ENCODE results near the gene TOLLIP.

Gene TOLLIP

GRCh38 chr11:1281326-1281973, 28.0 kb downstream of the TOLLIP start:
- no peak overlapping the region for H3K9ac ChIP-seq (ENCODE audit: low read depth, low read length)
- peaks cover 37% of the 10 kb centered on the region for H3K36me3 ChIP-seq (ENCODE audit: control insufficient read depth, insufficient read depth, low read length)
- H3K9me3 ChIP-seq (ENCODE audit: control insufficient read depth, insufficient read depth, low read length), result no peaks in the 10 kb centered on the region
- no peaks in the 10 kb centered on the region for H3K4me1 ChIP-seq (ENCODE audit: control insufficient read depth, insufficient read depth, low read length)
- H3K27me3 ChIP-seq (ENCODE audit: control insufficient read depth, insufficient read depth, low read length), result no peaks in the 10 kb centered on the region
- no peak overlapping the region for H3K4me3 ChIP-seq (ENCODE audit: low read depth, low read length)

- Histone ChIP-seq H3K4me1 (ENCODE audit: control insufficient read depth, insufficient read depth, low read length) (no peaks in the 10 kb centered on the region), H3K9ac (ENCODE audit: low read depth, low read length) (no peak overlapping the region), H3K36me3 (ENCODE audit: control insufficient read depth, insufficient read depth, low read length) (peaks cover 39% of the 10 kb centered on the region), H3K4me3 (ENCODE audit: low read depth, low read length) (no peak overlapping the region), H3K9me3 (ENCODE audit: control insufficient read depth, insufficient read depth, low read length) (no peaks in the 10 kb centered on the region), H3K27me3 (ENCODE audit: control insufficient read depth, insufficient read depth, low read length) (no peaks in the 10 kb centered on the region)
Measured at GRCh38 chr11:1280116-1281035, 29.1 kb downstream of the TOLLIP start.

DNA sequence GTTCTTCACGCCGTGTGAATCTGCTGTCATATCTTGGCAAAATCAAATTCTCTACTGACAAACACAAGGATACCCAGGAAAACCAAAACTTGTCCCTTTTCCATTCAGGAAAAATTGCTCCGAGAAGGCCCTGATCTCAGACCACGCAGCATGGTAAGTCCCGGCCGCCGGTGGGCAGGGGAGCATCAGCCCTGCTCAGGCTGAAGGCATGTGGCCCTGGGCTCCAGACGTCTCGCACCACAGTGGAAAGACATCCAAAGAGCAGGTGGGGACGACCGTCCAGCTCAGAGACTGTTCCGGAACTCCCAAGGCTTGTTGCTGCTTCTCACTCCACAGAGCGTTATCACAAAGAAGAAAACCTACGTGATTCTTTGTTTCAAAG, 29.8 kb downstream of the TOLLIP start:
- Histone ChIP-seq H3K4me1 (ENCODE audit: control insufficient read depth, insufficient read depth, low read length) (no peaks in the 10 kb centered on the region), H3K27me3 (ENCODE audit: control insufficient read depth, insufficient read depth, low read length) (no peaks in the 10 kb centered on the region), H3K36me3 (ENCODE audit: control insufficient read depth, insufficient read depth, low read length) (peaks cover 35% of the 10 kb centered on the region), H3K4me3 (ENCODE audit: low read depth, low read length) (no peak overlapping the region), H3K9me3 (ENCODE audit: control insufficient read depth, insufficient read depth, low read length) (no peaks in the 10 kb centered on the region), H3K9ac (ENCODE audit: low read depth, low read length) (no peak overlapping the region)

- Histone ChIP-seq H3K27me3 (ENCODE audit: control insufficient read depth, insufficient read depth, low read length) (no peaks in the 10 kb centered on the region), H3K36me3 (ENCODE audit: control insufficient read depth, insufficient read depth, low read length) (peaks cover 33% of the 10 kb centered on the region), H3K4me3 (ENCODE audit: low read depth, low read length) (no peak overlapping the region), H3K9ac (ENCODE audit: low read depth, low read length) (no peak overlapping the region), H3K4me1 (ENCODE audit: control insufficient read depth, insufficient read depth, low read length) (no peaks in the 10 kb centered on the region), H3K9me3 (ENCODE audit: control insufficient read depth, insufficient read depth, low read length) (no peaks in the 10 kb centered on the region)
Measured at GRCh38 chr11:1278766-1279673, 30.4 kb downstream of the TOLLIP start.

DNA sequence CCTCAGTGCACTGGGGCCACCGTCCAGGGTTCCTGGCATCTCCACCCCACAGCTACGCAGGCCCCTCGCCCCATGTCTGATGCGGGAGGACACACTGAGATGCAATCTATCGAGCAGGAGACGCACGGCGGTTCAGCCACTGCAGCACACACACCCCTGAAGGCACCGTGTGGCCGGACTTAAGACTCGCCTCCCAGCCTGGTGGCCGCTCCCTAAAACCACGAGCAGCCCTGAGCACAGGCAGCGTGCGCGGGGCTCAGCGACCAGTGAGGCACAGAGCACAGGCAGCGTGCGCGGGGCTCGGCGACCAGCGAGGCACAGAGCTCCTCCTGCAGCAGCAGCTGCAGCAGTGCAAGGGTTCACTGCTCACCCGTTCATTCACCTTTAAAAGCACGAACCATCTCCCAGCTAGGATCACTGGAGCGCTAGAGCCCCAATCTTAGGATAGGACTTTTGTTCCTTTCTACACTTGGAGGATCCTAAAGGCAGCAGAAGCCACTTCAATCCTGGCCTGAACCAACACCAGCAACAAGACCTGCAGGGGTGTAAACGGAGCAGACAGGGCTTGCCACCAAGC, 31.4 kb downstream of the TOLLIP start:
- no peaks in the 10 kb centered on the region for H3K9me3 ChIP-seq (ENCODE audit: control insufficient read depth, insufficient read depth, low read length)
- H3K27me3 ChIP-seq (ENCODE audit: control insufficient read depth, insufficient read depth, low read length), result no peaks in the 10 kb centered on the region
- no peak overlapping the region for H3K4me3 ChIP-seq (ENCODE audit: low read depth, low read length)
- H3K36me3 ChIP-seq (ENCODE audit: control insufficient read depth, insufficient read depth, low read length), result peaks cover 33% of the 10 kb centered on the region
- H3K4me1 ChIP-seq (ENCODE audit: control insufficient read depth, insufficient read depth, low read length), result no peaks in the 10 kb centered on the region
- no peak overlapping the region for H3K9ac ChIP-seq (ENCODE audit: low read depth, low read length)

DNA sequence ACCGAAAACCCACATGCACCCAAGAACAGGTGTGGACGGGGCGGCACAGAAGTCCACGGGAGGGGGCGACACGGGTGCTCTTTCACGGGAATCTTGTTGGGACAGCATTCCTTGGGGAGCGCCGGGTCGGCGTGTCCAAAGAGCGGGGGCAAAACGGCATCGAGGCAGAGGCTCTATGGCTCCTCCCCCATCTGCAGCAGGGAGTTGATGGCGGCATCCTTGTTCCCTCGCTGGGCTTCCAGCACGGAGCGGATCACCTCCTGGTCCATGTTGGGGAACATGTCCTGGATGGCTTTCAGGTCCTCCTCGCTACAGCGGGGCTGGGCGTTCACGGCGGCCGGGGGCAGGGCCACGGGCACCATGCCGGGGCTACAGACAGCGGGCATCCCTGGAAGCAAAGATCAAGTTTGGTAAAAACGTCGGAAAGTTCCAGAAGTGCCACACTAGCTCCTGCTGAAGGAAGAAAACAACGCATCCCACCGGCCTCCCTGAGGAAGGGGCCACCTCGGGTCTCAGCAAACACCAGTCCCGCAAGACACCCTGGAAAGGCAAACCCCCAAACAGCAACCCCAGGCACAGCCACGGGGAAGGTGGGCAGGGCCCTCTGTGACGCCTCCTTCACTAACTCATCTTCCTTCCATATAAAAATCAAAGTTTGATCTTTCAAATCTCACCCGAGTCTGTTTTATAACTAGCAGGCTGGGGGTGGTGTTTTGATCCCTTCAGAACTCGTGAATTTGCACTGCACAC, 32.4 kb downstream of the TOLLIP start:
- H3K36me3 ChIP-seq (ENCODE audit: control insufficient read depth, insufficient read depth, low read length), result peaks cover 33% of the 10 kb centered on the region
- no peak overlapping the region for H3K9ac ChIP-seq (ENCODE audit: low read depth, low read length)
- no peak overlapping the region for H3K4me3 ChIP-seq (ENCODE audit: low read depth, low read length)
- H3K4me1 ChIP-seq (ENCODE audit: control insufficient read depth, insufficient read depth, low read length), result no peaks in the 10 kb centered on the region
- H3K9me3 ChIP-seq (ENCODE audit: control insufficient read depth, insufficient read depth, low read length), result no peaks in the 10 kb centered on the region
- H3K27me3 ChIP-seq (ENCODE audit: control insufficient read depth, insufficient read depth, low read length), result no peaks in the 10 kb centered on the region

- Histone ChIP-seq H3K36me3 (ENCODE audit: control insufficient read depth, insufficient read depth, low read length) (peaks cover 30% of the 10 kb centered on the region), H3K9me3 (ENCODE audit: control insufficient read depth, insufficient read depth, low read length) (no peaks in the 10 kb centered on the region), H3K4me1 (ENCODE audit: control insufficient read depth, insufficient read depth, low read length) (no peaks in the 10 kb centered on the region), H3K27me3 (ENCODE audit: control insufficient read depth, insufficient read depth, low read length) (no peaks in the 10 kb centered on the region), H3K9ac (ENCODE audit: low read depth, low read length) (no peak overlapping the region), H3K4me3 (ENCODE audit: low read depth, low read length) (no peak overlapping the region)
Measured at GRCh38 chr11:1276041-1276790, 33.2 kb downstream of the TOLLIP start.

DNA sequence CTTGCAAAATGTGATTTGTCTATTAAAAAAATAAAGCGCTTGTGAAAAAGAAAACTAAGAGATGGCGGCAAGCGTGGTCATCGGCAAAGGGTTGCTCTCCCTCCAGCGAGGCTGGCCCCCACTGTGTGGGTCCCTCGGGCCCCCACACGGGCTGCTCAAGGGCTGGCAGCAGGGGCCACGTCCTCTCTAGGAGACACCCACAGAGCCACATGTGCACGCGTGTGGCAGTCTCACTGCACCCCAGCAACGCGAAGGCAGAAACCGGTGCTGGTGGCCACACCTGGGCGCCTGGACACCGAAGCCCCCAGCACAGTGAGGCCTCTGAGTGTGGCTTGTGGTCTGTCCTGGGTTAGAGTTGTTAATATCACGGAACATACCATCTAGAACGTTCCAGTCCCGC, 34.4 kb downstream of the TOLLIP start:
- H3K36me3 ChIP-seq (ENCODE audit: control insufficient read depth, insufficient read depth, low read length), result peaks cover 21% of the 10 kb centered on the region
- no peak overlapping the region for H3K4me3 ChIP-seq (ENCODE audit: low read depth, low read length)
- H3K9ac ChIP-seq (ENCODE audit: low read depth, low read length), result no peak overlapping the region
- H3K9me3 ChIP-seq (ENCODE audit: control insufficient read depth, insufficient read depth, low read length), result no peaks in the 10 kb centered on the region
- H3K27me3 ChIP-seq (ENCODE audit: control insufficient read depth, insufficient read depth, low read length), result no peaks in the 10 kb centered on the region
- H3K4me1 ChIP-seq (ENCODE audit: control insufficient read depth, insufficient read depth, low read length), result no peaks in the 10 kb centered on the region

DNA sequence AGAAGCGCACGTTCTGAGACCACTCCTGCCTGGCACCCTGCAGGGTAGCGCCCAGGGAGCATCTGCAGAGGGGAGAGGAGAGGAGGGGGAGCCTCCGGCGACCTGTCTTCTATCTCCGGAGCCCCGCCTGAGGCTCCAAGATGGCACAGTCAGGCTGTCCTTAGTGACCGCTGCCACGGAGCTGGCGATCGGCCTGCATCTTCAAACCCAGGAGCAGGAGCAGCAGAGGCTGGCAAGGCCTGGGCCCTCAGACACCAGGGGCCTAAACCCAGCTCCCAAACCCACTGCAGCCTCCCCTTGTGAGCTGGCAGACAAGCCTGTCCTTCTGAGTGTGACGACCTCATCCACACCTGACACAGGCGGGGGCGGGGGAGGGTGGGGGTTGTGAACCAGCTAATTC, 34.9 kb downstream of the TOLLIP start:
- Histone ChIP-seq H3K9me3 (ENCODE audit: control insufficient read depth, insufficient read depth, low read length) (no peaks in the 10 kb centered on the region), H3K4me3 (ENCODE audit: low read depth, low read length) (no peak overlapping the region), H3K4me1 (ENCODE audit: control insufficient read depth, insufficient read depth, low read length) (no peaks in the 10 kb centered on the region), H3K27me3 (ENCODE audit: control insufficient read depth, insufficient read depth, low read length) (no peaks in the 10 kb centered on the region), H3K9ac (ENCODE audit: low read depth, low read length) (no peak overlapping the region), H3K36me3 (ENCODE audit: control insufficient read depth, insufficient read depth, low read length) (peaks cover 20% of the 10 kb centered on the region)

GRCh38 chr11:1272531-1272930, 36.9 kb downstream of the TOLLIP start:
- no peaks in the 10 kb centered on the region for H3K4me1 ChIP-seq (ENCODE audit: control insufficient read depth, insufficient read depth, low read length)
- H3K36me3 ChIP-seq (ENCODE audit: control insufficient read depth, insufficient read depth, low read length), result peaks cover 13% of the 10 kb centered on the region
- no peaks in the 10 kb centered on the region for H3K9me3 ChIP-seq (ENCODE audit: control insufficient read depth, insufficient read depth, low read length)
- H3K9ac ChIP-seq (ENCODE audit: low read depth, low read length), result no peak overlapping the region
- no peak overlapping the region for H3K4me3 ChIP-seq (ENCODE audit: low read depth, low read length)
- no peaks in the 10 kb centered on the region for H3K27me3 ChIP-seq (ENCODE audit: control insufficient read depth, insufficient read depth, low read length)

All from iPS-15b (cell line).